ENCODE results near the gene SEMA3E. TPM values are rescaled to one million over a fixed set of nuclear protein-coding genes. Genes with fewer than 3 reads are reported as not detected.

SEMA3E gene
- polyA plus RNA-seq, 1 donor from 2014 or later: 0.98 TPM

DNA sequence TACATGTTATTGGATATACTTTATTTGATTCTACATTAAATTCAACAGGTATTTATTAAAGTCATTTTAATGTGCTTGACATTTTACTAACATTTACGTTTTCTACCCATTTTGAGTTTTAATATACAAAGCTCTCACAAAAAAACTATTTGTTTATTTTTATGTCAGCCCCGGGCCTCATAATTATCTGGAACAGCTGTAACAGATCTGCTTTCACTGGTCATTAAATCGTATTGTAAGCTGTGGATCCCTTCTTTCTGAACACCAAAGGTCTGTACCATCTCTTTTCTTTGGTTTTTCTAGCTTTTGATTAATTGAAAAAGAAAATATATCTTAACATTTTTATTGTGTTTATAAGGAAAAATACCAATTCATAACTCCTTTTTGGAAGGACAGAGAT is 73.5 kb downstream of the SEMA3E start:
- Histone ChIP-seq H2AFZ (ENCODE audit: low read depth, low read length) (no peak overlapping the region), H3K27ac (ENCODE audit: low read length) (no peak overlapping the region), H3F3A (ENCODE audit: insufficient read depth, low read length, poor library complexity, severe bottlenecking) (no peaks in the 10 kb centered on the region), H3K9me2 (ENCODE audit: insufficient read depth, low read length) (no peaks in the 10 kb centered on the region), H3K9ac (ENCODE audit: low read length) (no peak overlapping the region), H4K20me1 (ENCODE audit: insufficient read depth) (no peaks in the 10 kb centered on the region), H3K9me3 (ENCODE audit: low read length) (no peaks in the 10 kb centered on the region), H3K36me3 (ENCODE audit: insufficient read depth, low read length) (no peaks in the 10 kb centered on the region), H3K27me3 (ENCODE audit: insufficient read depth, low read depth, low read length) (no peaks in the 10 kb centered on the region), H3K79me2 (replicated peaks; ENCODE audit: insufficient read depth, low read length) (no peaks in the 10 kb centered on the region), H3K4me3 (ENCODE audit: low read length) (no peak overlapping the region), H3K4me2 (ENCODE audit: low read length) (no peak overlapping the region)
- TF ChIP-seq, protein P1, sequence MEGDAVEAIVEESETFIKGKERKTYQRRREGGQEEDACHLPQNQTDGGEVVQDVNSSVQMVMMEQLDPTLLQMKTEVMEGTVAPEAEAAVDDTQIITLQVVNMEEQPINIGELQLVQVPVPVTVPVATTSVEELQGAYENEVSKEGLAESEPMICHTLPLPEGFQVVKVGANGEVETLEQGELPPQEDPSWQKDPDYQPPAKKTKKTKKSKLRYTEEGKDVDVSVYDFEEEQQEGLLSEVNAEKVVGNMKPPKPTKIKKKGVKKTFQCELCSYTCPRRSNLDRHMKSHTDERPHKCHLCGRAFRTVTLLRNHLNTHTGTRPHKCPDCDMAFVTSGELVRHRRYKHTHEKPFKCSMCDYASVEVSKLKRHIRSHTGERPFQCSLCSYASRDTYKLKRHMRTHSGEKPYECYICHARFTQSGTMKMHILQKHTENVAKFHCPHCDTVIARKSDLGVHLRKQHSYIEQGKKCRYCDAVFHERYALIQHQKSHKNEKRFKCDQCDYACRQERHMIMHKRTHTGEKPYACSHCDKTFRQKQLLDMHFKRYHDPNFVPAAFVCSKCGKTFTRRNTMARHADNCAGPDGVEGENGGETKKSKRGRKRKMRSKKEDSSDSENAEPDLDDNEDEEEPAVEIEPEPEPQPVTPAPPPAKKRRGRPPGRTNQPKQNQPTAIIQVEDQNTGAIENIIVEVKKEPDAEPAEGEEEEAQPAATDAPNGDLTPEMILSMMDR (IDR thresholded peaks at IDR 0.05; ENCODE audit: poor library complexity, severe bottlenecking): no peak
- TF ChIP-seq POLR2AphosphoS5 (IDR thresholded peaks at IDR 0.05): no peak
- TF ChIP-seq, protein P2, sequence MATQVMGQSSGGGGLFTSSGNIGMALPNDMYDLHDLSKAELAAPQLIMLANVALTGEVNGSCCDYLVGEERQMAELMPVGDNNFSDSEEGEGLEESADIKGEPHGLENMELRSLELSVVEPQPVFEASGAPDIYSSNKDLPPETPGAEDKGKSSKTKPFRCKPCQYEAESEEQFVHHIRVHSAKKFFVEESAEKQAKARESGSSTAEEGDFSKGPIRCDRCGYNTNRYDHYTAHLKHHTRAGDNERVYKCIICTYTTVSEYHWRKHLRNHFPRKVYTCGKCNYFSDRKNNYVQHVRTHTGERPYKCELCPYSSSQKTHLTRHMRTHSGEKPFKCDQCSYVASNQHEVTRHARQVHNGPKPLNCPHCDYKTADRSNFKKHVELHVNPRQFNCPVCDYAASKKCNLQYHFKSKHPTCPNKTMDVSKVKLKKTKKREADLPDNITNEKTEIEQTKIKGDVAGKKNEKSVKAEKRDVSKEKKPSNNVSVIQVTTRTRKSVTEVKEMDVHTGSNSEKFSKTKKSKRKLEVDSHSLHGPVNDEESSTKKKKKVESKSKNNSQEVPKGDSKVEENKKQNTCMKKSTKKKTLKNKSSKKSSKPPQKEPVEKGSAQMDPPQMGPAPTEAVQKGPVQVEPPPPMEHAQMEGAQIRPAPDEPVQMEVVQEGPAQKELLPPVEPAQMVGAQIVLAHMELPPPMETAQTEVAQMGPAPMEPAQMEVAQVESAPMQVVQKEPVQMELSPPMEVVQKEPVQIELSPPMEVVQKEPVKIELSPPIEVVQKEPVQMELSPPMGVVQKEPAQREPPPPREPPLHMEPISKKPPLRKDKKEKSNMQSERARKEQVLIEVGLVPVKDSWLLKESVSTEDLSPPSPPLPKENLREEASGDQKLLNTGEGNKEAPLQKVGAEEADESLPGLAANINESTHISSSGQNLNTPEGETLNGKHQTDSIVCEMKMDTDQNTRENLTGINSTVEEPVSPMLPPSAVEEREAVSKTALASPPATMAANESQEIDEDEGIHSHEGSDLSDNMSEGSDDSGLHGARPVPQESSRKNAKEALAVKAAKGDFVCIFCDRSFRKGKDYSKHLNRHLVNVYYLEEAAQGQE (IDR thresholded peaks at IDR 0.05; ENCODE audit: borderline replicate concordance): no peak
- TF ChIP-seq MXI1 (conservative IDR thresholded peaks at IDR 0.05; ENCODE audit: poor library complexity, severe bottlenecking): no peak
- TF ChIP-seq RAD21 (conservative IDR thresholded peaks at IDR 0.05): no peak
- no peak for TF ChIP-seq TAF1 (IDR thresholded peaks at IDR 0.05; ENCODE audit: low read depth)
- TF ChIP-seq EZH2 (IDR thresholded peaks at IDR 0.05; ENCODE audit: borderline replicate concordance, insufficient read depth, low read length, poor library complexity, severe bottlenecking): no peak
- TF ChIP-seq SMC3 (conservative IDR thresholded peaks at IDR 0.05; ENCODE audit: poor library complexity): no peak
- TF ChIP-seq EP300 (conservative IDR thresholded peaks at IDR 0.05; ENCODE audit: poor library complexity, severe bottlenecking): no peak

DNA sequence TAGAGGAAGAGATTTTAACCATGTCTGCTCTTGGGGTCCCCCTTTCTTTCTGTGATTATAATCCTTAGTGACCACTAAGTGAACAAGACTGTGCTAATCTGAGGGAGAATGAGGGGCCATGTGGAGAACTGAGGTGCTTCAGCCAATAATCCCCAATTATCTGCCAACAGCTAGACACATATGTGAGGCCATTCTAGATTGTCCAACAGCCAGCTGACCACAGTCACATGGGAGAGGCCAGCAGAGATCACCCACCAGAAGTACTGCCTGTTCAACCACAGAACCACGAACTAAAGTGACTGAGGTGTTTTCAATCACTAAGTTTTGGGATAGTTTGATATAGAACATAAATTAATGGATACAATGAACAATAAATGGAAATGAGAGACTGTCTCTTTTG is 74.3 kb downstream of the SEMA3E start:
- Histone ChIP-seq H3K9me3 (ENCODE audit: low read length) (no peaks in the 10 kb centered on the region), H3K4me2 (ENCODE audit: low read length) (no peak overlapping the region), H3K27ac (ENCODE audit: low read length) (no peak overlapping the region), H3K36me3 (ENCODE audit: insufficient read depth, low read length) (no peaks in the 10 kb centered on the region), H4K20me1 (ENCODE audit: insufficient read depth) (no peaks in the 10 kb centered on the region), H3K27me3 (ENCODE audit: insufficient read depth, low read depth, low read length) (no peaks in the 10 kb centered on the region), H3K4me3 (ENCODE audit: low read length) (no peak overlapping the region), H3K9me2 (ENCODE audit: insufficient read depth, low read length) (no peaks in the 10 kb centered on the region), H3K79me2 (replicated peaks; ENCODE audit: insufficient read depth, low read length) (no peaks in the 10 kb centered on the region), H3K9ac (ENCODE audit: low read length) (no peak overlapping the region), H2AFZ (ENCODE audit: low read depth, low read length) (no peak overlapping the region), H3F3A (ENCODE audit: insufficient read depth, low read length, poor library complexity, severe bottlenecking) (no peaks in the 10 kb centered on the region)
- TF ChIP-seq RAD21 (conservative IDR thresholded peaks at IDR 0.05) (no peak), POLR2AphosphoS5 (IDR thresholded peaks at IDR 0.05) (no peak), EP300 (conservative IDR thresholded peaks at IDR 0.05; ENCODE audit: poor library complexity, severe bottlenecking) (no peak)
- TF ChIP-seq, protein P1 (IDR thresholded peaks at IDR 0.05; ENCODE audit: poor library complexity, severe bottlenecking): no peak

All from neural cell (in vitro differentiated cells).